ENCODE measurements around the gene RABL2B. TPM values are rescaled to one million over a fixed set of nuclear protein-coding genes. Genes with fewer than 3 reads are reported as not detected.

Gene RABL2B
- total RNA-seq, 1 experiment from 2014 or later: 24.0 TPM

- CTCF ChIA-PET: interaction anchor here (0.7 to 6.0 kb wide), 5 partner anchors 9 to 106 kb away, joined by 3 to 35 read pairs (median 3); no protein-coding TSS in a partner anchor
- H3K27me3 Mint-ChIP-seq (ENCODE audit: low read depth): peaks cover 67% of the 10 kb centered on the region
Measured at GRCh38 chr22:50732681-50733080, 50.8 kb downstream of the RABL2B start.

GRCh38 chr22:50731811-50732624 lies 51.4 kb downstream of the RABL2B start:
- CTCF ChIA-PET: interaction anchor here (0.7 to 6.0 kb wide), 8 partner anchors 9 to 169 kb away, joined by 3 to 35 read pairs (median 4); partner anchors contain the start of gene SYCE3
- TF ChIP-seq IRF2 (CRISPR knock-in tag; IDR thresholded peaks at IDR 0.05; ENCODE audit: borderline replicate concordance, low read depth): no peak
- no peak for TF ChIP-seq ESRRA (CRISPR knock-in tag; IDR thresholded peaks at IDR 0.05; ENCODE audit: borderline replicate concordance)
- TF ChIP-seq GTF2I (CRISPR knock-in tag; conservative IDR thresholded peaks at IDR 0.05): no peak
- peak; percentile 38 for TF ChIP-seq USF2 (CRISPR knock-in tag; IDR thresholded peaks at IDR 0.05)
- TF ChIP-seq ZNF512 (CRISPR knock-in tag; IDR thresholded peaks at IDR 0.05; ENCODE audit: borderline replicate concordance): no peak
- no peak for TF ChIP-seq NR2C2 (CRISPR knock-in tag; IDR thresholded peaks at IDR 0.05)
- no peak for TF ChIP-seq NR1H2 (CRISPR knock-in tag; IDR thresholded peaks at IDR 0.05)
- TF ChIP-seq ZNF317 (CRISPR knock-in tag; IDR thresholded peaks at IDR 0.05; ENCODE audit: borderline replicate concordance, low read depth): no peak
- TF ChIP-seq SMAD4 (CRISPR knock-in tag; IDR thresholded peaks at IDR 0.05): no peak
- peak; percentile 42; the same call in 1 of the 2 replicates for TF ChIP-seq ZNF423 (CRISPR knock-in tag; IDR thresholded peaks at IDR 0.05)
- TF ChIP-seq FOXK1 (CRISPR knock-in tag; IDR thresholded peaks at IDR 0.05): no peak
- TF ChIP-seq TEAD1 (CRISPR knock-in tag; IDR thresholded peaks at IDR 0.05): no peak
- no peak for TF ChIP-seq ELF4 (CRISPR knock-in tag; IDR thresholded peaks at IDR 0.05; ENCODE audit: low read depth)
- TF ChIP-seq ERG (CRISPR knock-in tag; IDR thresholded peaks at IDR 0.05): 0 out of 2 replicates have a peak, but pooled peaks have one; percentile 42
- TF ChIP-seq ATF2 (CRISPR knock-in tag; IDR thresholded peaks at IDR 0.05; ENCODE audit: borderline replicate concordance, low read depth): no peak
- no peak for TF ChIP-seq ZNF416 (CRISPR knock-in tag; IDR thresholded peaks at IDR 0.05)
- TF ChIP-seq CDX4 (CRISPR knock-in tag; IDR thresholded peaks at IDR 0.05; ENCODE audit: borderline replicate concordance): no peak
- no peak for TF ChIP-seq FOXJ3 (CRISPR knock-in tag; IDR thresholded peaks at IDR 0.05; ENCODE audit: borderline replicate concordance)
- no peak for TF ChIP-seq ZNF219 (CRISPR knock-in tag; IDR thresholded peaks at IDR 0.05; ENCODE audit: borderline replicate concordance)
- TF ChIP-seq E2F1 (CRISPR knock-in tag; IDR thresholded peaks at IDR 0.05): no peak

More at GRCh38 chr22:50732681-50733080, 50.8 kb downstream of the RABL2B start:
- Mint-ChIP-seq H3K9me3 (no peaks in the 10 kb centered on the region), H3K4me3 (no peak overlapping the region), H3K36me3 (no peaks in the 10 kb centered on the region), H3K27ac (no peak overlapping the region), H3K4me1 (peaks cover 3% of the 10 kb centered on the region; the same call in 1 of the 2 replicates)
- no peak for DNase-seq (ENCODE audit: low spot score)
- TF ChIP-seq GTF2I (CRISPR knock-in tag; conservative IDR thresholded peaks at IDR 0.05) (no peak), USF1 (CRISPR knock-in tag; IDR thresholded peaks at IDR 0.05) (no peak), NFATC4 (CRISPR knock-in tag; IDR thresholded peaks at IDR 0.05) (no peak)
- no peak for ATAC-seq
- POLR2A ChIA-PET: no interaction called here

More at GRCh38 chr22:50731811-50732624, 51.4 kb downstream of the RABL2B start:
- Mint-ChIP-seq H3K27me3 (ENCODE audit: low read depth) (peaks cover 61% of the 10 kb centered on the region), H3K9me3 (no peaks in the 10 kb centered on the region), H3K4me3 (no peak overlapping the region; the same call in 1 of the 2 replicates), H3K4me1 (peaks cover 3% of the 10 kb centered on the region; the same call in 1 of the 2 replicates), H3K36me3 (no peaks in the 10 kb centered on the region), H3K27ac (no peak overlapping the region)
- ATAC-seq: peak; percentile 74
- POLR2A ChIA-PET: interaction anchor here (1.6 kb wide), 1 partner anchor 11 kb away, joined by 3 read pairs; no protein-coding TSS in a partner anchor
- peak; percentile 49 for DNase-seq (ENCODE audit: low spot score)
